Measurements from ENCODE around the gene DPYD.

GRCh38 chr1:97610102-97610501 lies 310.7 kb downstream of the DPYD start:
- TF ChIP-seq CTCF (IDR thresholded peaks at IDR 0.05) = no peak
- TF ChIP-seq POLR2A (IDR thresholded peaks at IDR 0.05) = no peak

Data from uterus (tissue), 2 donors.